HG03571 (cell line): ENCODE data around the gene LARGE1.

Experiments
- ATAC-seq: cut with Tn5 transposase; IDR thresholded peaks from one replicate; pipeline ENCODE4 v1.9.1; 2021; ENCODE audit not compliant: unreplicated experiment

LARGE1 gene

DNA sequence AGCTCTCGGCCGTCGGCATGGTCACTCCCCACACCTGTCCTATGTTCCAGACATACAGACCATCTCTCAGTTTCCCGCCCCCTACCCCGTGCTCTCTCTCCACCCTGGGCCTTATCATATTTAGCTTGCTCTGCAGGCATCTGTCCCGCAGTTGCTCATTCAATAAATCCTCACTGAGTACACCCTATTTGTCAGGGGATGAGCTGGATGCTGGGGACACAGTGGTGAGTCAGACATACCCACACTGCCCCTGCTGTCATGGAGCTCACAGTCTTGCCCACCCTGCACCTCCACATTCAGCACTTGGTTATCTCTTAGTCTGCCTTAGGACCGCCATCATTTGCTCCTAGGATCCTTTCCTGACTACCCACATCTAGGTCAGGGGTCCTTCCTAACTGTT, 313.8 kb downstream of the LARGE1 start:
- no peak for ATAC-seq

DNA sequence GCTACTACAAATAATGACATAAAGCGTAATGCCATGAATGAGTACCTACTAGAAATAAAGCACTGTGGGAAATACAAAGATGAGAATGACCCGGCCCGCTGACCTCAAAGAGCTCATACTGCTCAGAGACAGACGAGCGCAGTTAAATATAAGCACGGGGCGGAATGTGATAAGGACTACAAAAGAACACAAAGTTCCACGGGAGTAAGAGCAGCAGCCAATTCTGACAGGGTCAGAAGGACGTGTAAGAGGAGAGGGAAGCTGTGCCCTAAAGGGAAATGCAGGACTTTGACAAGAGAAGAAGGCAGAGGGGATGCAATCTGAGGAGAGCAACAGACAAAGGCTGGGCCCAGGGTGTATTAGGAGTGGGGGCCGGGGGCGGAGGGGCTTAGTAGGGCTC, 314.6 kb downstream of the LARGE1 start:
- ATAC-seq, result no peak

GRCh38 chr22:33605221-33605620, 315.1 kb downstream of the LARGE1 start:
- no peak for ATAC-seq

DNA sequence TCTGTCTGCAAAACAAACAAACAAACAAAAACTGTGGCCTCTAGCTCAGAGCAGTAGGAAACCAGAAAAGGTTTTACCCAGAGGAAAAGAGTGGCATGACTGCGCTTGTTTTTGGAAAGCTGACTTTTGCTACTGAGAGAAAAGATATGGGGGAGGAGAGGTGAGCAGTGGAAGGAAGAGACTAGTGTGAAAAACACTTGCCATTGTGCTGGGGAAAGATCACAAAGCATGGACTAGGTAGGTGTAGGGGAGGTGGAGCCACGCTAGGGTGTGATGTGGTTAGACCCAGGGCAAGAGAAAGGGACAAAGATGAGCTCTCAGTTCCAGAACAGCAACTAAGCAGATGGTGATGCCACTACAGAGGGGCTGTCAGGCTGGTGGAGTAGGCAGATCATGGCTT, 319.2 kb downstream of the LARGE1 start:
- no peak for ATAC-seq

- ATAC-seq, result no peak
Observed at GRCh38 chr22:33600595-33600994, 319.7 kb downstream of the LARGE1 start.

DNA sequence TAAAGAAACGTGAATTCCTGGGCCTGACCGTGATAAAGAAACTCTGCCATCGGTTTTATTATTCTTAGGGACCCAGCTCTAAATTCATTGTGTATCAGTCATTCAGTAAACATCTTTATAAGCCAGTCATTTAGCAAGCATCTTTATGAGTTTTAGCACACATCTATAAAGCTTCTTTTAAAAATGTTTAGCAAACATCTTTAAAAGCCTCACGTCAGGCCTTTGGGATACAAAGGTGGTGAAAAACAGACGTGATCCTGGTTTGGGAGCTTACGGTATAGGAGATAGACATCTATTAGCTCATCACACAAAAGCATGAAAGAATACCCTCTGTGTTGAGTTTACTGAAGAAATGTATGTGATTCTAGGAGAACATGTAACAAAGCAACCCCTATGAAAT, 320.2 kb downstream of the LARGE1 start:
- ATAC-seq, result no peak

DNA sequence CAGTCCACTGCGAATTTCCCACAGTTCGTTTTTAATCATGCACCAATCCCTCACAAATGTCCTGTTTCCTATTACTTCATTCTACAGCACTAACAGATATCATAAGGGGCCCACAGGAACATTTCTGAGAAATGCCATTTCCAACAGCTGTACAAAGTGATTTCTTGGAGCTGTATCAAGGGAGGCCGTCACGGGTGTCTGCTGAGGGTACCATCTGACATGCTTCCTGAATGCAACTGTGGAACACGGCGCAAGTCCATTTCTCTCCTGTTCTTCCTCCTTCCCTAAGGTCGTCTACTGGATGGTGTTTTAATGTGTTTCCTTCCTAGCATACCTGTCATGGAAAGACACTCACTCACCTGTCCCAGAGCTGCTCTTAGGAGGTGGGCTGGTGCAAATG, 320.7 kb downstream of the LARGE1 start:
- ATAC-seq, result no peak

DNA sequence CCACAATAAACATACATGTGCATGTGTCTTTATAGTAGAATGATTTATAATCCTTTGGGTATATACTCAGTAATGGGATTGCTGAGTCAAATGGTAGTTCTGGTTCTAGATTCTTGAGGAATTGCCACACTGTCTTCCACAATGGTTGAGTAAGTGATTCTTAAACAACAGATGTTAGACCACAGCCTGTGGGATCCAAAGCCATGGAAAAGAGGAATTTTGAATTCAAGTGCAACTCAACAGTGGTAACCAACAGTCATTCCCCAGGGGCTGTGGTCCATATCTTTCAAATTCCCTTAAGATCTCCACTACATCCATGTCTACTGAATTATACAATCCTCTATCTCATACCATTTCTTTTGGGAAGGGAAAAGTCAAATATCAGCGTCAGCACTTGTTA, 321.5 kb downstream of the LARGE1 start:
- no peak for ATAC-seq

GRCh38 chr22:33597274-33597985, 322.8 kb downstream of the LARGE1 start:
- ATAC-seq, result no peak

- ATAC-seq, result no peak
Observed at GRCh38 chr22:33593818-33594217, 326.5 kb downstream of the LARGE1 start.

- ATAC-seq, result no peak
Observed at GRCh38 chr22:33591946-33592345, 328.3 kb downstream of the LARGE1 start.

GRCh38 chr22:33589297-33589696, 331.0 kb downstream of the LARGE1 start:
- ATAC-seq, result no peak

GRCh38 chr22:33588860-33589259, 331.4 kb downstream of the LARGE1 start:
- ATAC-seq, result no peak

- ATAC-seq, result no peak
Observed at GRCh38 chr22:33584152-33584551, 336.1 kb downstream of the LARGE1 start.

DNA sequence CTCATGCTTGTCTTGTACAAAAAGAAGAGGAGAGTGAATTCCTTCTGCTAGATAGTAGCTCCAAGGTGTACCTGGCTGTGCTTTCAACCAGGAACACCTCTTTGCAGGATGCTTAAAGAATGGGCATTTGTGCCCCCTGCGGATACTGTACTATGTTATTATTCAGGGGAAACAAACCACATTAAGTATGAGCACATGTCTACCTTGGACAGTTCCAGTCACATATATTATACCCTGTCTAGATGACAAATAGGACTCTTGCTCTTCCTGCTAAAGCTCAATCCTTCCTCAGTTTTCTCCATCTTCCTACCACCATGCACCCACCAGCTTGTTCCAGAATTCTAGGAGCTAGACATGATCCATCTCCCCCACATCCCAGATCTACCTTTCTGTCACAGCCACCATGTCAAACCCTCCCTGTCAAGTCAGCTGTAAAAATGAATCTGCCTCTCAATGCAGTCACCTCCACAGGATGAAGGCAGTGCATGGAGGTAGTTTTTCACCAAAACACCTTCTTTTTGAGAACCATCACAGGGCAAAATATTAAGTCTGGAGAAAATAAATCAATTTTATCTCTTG, 337.4 kb downstream of the LARGE1 start:
- ATAC-seq, result no peak

- no peak for ATAC-seq
Observed at GRCh38 chr22:33580310-33580709, 340.0 kb downstream of the LARGE1 start.

DNA sequence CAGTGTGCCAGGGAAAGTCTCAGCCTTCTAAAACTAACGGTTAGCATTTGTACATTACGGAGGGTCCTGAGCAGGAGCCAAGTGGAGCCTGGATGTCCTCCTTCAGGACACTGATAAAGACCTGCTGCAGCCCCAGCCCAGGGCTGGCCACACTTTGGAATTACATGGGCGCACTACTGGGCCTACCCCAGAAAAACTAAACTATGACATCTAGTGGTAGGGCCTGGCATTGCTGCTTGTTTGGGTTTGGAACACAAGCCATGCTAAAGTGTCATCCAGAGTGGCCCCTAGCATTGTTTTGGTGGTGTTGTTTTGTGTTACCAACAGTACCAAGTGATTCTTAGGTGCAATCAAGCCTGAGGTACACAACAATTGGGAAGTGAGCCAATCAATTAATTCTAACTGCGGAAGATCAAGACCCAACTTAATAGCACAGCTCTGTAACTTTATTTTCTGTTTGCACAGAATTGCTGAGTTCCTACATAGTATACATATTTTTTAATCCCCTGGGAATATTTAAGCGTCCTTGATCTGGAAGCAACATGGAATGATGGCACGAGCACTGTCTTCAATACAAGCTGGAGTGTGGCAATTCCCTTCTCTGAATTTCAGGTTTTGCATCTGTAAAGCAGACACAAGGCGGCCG, 340.7 kb downstream of the LARGE1 start:
- ATAC-seq, result no peak

DNA sequence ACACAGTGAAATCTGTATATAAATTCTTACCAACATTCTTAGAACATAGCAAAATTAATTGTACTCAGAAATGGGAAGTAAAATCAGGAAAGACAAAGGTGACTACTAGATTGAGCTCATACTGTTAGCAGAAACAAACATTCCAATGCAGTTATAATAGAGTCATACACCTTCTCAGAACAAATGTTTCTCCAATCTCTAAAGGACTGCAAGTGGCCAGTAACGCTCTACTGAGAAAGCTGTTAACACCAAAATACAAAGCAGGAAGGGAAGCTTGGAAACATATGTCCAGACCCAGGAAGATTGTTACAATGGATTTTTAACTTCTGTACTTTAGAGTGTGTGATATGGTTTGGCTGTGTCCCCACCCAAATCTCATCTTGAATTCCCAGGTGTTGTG, 341.5 kb downstream of the LARGE1 start:
- ATAC-seq, result no peak

- ATAC-seq, result no peak
Observed at GRCh38 chr22:33577862-33578411, 342.3 kb downstream of the LARGE1 start.

GRCh38 chr22:33576205-33576604, 344.1 kb downstream of the LARGE1 start:
- ATAC-seq, result no peak

GRCh38 chr22:33575771-33576170, 344.5 kb downstream of the LARGE1 start:
- no peak for ATAC-seq

- no peak for ATAC-seq
Observed at GRCh38 chr22:33575041-33575440, 345.2 kb downstream of the LARGE1 start.
